ENCODE measurements around the gene TRMT44.

DNA sequence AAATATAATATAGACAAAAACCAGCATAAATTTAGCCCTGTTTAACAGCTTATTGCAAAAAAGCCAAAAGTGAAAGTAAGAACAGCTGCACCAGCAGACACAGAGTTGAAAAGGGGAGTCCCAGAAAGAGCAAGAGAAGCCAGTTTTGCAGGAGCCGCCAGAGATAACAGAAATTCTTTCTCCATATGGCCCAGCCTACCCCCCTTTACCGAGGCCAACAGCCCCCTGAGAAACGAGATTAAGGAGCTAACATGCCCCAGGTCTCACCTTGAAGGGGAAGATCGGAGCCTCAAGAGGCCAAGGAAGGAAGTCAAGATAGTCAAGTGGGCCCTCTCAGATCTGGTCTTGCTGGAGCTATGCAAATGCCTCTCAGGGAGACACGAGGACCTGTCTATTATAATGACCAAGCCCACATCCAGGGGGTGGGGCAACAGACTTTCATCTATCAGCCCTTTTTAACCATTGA, 4.9 kb upstream of the TRMT44 start:
- TF ChIP-seq, protein P1, sequence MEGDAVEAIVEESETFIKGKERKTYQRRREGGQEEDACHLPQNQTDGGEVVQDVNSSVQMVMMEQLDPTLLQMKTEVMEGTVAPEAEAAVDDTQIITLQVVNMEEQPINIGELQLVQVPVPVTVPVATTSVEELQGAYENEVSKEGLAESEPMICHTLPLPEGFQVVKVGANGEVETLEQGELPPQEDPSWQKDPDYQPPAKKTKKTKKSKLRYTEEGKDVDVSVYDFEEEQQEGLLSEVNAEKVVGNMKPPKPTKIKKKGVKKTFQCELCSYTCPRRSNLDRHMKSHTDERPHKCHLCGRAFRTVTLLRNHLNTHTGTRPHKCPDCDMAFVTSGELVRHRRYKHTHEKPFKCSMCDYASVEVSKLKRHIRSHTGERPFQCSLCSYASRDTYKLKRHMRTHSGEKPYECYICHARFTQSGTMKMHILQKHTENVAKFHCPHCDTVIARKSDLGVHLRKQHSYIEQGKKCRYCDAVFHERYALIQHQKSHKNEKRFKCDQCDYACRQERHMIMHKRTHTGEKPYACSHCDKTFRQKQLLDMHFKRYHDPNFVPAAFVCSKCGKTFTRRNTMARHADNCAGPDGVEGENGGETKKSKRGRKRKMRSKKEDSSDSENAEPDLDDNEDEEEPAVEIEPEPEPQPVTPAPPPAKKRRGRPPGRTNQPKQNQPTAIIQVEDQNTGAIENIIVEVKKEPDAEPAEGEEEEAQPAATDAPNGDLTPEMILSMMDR (IDR thresholded peaks at IDR 0.05) = no peak
- TF ChIP-seq ZFX (IDR thresholded peaks at IDR 0.05; ENCODE audit: borderline replicate concordance) = no peak
